G401.6 (cell line): Measurements from ENCODE around the gene MEGF8.

Experiments
- FAIRE-seq: peaks from 2 replicates; lab custom pipeline; 2012; peaks lifted over from hg19 to GRCh38; lab: Jason Lieb, UNC

MEGF8 gene

GRCh38 chr19:42286349-42287016 lies 39.0 kb upstream of the MEGF8 start:
- FAIRE-seq, result no peak

GRCh38 chr19:42287017-42287826 lies 38.2 kb upstream of the MEGF8 start:
- FAIRE-seq, result no peak

- FAIRE-seq, result no peak
Measured at GRCh38 chr19:42287827-42288107, 37.7 kb upstream of the MEGF8 start.

GRCh38 chr19:42288387-42288786 lies 37.0 kb upstream of the MEGF8 start:
- FAIRE-seq, result no peak

DNA sequence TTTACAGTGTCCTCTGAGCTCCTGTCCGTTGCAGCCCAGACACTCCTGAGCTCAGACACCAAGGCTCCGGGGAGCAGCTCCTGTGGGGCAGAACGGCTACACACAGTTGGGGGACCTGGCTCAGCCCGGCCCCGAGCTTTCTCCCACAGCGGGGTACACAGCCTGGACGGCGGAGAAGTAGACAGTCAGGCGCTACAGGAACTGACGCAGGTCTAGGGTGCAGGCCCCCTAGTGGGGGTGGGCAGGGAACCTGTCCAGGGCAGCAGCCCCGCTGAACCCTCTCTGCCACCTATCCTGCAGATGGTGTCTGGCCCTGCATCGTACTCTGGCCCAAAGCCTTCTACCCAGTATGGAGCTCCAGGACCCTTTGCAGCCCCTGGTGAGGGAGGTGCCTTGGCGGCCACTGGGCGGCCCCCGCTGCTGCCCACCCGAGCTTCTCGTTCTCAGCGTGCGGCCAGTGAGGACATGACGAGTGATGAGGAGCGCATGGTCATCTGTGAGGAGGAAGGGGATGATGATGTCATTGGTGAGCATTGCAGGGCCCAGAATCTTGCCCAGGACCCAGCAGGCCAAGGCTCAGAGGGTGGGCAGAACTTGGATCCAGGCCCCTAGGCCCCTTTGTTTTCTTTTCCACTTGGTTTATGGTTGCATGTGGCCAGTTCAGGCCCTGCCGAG lies 36.4 kb upstream of the MEGF8 start:
- no peak for FAIRE-seq

GRCh38 chr19:42289556-42290041 lies 35.8 kb upstream of the MEGF8 start:
- FAIRE-seq, result no peak

- no peak for FAIRE-seq
Measured at GRCh38 chr19:42290136-42290522, 35.3 kb upstream of the MEGF8 start.

- no peak for FAIRE-seq
Measured at GRCh38 chr19:42290523-42291434, 34.7 kb upstream of the MEGF8 start.

DNA sequence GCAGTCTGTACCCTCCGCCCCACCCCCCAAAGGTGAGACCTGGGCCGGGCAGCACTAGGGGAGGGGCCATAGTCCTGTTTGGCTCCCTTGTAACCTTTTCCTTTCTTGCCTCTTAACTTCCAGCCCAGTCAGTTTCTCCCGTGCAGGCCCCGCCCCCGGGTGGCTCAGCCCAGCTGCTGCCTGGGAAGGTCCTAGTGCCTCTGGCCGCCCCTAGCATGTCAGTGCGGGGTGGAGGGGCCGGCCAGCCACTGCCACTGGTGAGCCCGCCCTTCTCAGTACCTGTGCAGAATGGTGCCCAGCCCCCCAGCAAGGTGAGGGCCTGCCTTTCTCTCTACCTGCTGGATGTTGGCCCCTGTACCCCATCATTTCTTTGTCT lies 34.0 kb upstream of the MEGF8 start:
- FAIRE-seq, result peak; percentile 81

- FAIRE-seq, result no peak
Measured at GRCh38 chr19:42292042-42292960, 33.1 kb upstream of the MEGF8 start.

GRCh38 chr19:42292963-42293362 lies 32.5 kb upstream of the MEGF8 start:
- FAIRE-seq, result no peak

GRCh38 chr19:42293540-42293939 lies 31.9 kb upstream of the MEGF8 start:
- FAIRE-seq, result no peak

DNA sequence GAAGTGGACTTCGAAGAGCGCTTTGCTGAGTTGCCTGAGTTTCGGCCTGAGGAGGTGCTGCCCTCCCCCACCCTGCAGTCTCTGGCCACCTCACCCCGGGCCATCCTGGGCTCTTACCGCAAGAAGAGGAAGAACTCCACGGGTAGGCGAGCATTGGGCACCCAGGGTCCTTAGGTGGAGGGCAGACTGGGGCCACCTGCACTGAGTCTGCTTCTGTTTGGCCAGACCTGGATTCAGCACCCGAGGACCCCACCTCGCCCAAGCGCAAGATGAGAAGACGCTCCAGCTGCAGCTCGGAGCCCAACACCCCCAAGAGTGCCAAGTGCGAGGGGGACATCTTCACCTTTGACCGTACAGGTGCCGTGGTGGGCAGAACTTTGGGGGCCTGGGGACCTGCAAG lies 31.5 kb upstream of the MEGF8 start:
- no peak for FAIRE-seq

- FAIRE-seq, result no peak
Measured at GRCh38 chr19:42294471-42295137, 30.8 kb upstream of the MEGF8 start.

DNA sequence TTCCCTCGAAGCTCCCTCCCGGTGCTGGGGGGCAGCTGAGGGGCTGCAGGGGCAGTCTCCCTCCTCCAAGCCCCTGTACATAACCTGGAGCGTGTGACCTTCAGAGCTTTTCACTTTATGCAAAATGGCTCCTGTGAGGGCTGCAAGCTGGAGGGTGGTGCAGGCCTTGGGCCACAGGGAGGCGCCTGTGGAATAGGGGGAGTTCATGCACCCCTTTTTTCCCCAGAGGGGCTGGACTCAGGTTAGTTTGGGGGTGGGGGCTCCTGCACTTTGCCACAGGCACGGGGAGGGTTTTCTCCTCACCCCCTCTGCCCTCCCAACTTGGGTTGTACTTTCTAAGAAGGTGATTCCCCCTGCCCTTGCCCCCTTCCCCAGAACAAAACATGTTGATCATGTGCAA lies 30.1 kb upstream of the MEGF8 start:
- no peak for FAIRE-seq

DNA sequence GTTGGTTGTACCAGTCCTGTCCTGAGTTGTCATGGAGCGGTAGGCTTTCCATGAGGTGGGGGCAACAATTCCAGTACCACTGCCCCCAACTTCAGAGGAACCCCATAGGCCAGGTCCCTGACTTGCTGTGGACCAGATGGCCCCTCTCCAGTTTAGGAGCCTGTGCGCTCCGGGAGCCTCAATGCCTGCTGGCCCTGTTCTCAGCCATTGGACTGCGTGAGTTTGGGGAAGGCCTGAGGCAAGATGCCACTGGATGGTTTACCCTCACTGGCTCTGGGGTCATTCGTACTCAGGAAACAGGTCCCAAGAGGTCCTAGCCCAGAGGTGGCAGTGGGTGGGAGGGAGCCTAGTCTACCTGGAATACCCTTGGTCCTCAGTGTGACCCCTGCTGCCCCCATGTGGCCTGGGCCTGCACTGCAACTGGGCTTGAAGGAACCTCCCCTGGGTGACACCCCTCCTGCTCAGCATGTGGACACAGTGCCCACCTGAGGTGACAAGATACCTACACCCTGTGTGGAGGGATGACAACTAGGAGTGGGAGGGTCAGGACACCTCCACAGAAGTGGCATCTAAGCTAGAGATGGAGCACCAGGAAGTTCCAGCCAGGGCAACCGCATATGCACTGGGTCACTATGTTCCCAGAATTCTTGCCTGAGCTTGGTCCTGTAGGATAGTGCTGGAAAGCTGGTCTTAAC lies 29.5 kb upstream of the MEGF8 start:
- FAIRE-seq, result no peak

GRCh38 chr19:42297039-42297438 lies 28.4 kb upstream of the MEGF8 start:
- FAIRE-seq, result no peak

- FAIRE-seq, result no peak
Measured at GRCh38 chr19:42301646-42302203, 23.7 kb upstream of the MEGF8 start, which contains the start of gene PRR19. Gene PRR19, plus strand, starts transcription at chr19:42302132. Its CDS starts 7,453 bp downstream, at chr19:42309585.

DNA sequence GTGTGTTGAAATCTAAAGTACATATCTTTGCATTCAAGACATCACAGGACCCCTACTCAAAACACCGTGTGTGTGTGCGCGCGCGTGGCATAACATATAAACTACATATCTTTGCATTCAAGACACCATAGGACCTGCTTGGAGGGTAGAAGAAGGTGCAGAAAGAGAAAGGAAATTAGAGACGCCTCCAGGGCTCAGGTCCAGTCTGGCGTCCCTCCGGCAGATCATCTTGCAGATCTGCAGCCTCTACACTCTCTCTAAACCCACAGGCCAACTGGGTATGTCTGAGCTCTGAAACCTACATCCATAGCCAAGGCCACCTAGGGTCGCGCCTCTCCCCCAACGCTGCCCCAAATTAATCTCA lies 22.4 kb upstream of the MEGF8 start:
- FAIRE-seq, result no peak

DNA sequence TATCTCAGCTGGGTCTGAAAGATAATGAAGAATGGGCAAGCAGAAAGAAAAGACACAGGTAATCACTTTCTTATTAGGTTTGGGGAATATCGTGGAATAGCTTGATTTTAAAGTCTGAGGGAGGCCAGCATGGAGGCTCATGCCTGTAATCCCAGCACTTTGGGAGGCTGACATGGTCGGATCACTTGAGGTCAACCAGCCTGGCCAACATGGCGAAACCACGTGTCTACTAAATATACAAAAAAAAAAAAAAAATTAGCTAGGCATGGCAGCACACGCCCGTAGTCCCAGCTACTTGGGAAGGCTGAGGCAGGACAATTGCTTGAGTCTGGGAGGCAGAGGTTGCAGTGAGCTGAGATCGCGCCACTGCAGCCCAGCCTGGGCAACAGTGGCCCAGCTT lies 21.6 kb upstream of the MEGF8 start:
- no peak for FAIRE-seq
